Stimulated activated CD8-positive, alpha-beta memory T cell treated with anti-CD3 and anti-CD28 coated beads, Interleukin-15, amount 100 ng/mL, for 48 hours (primary cell): ENCODE results near the gene CTBS.
"Not testable (repeated sequence)": the region's sequence is repeated elsewhere in the genome, so short reads cannot be mapped to it uniquely, and the experiment has no call there.

Experiments used
- DNase-seq, 2 donors: peaks; one replicate each; pipeline ENCODE4 v3.0.0-alpha.2; 2020; ENCODE audit warnings: low read depth in 2 of 2

Gene CTBS

DNA sequence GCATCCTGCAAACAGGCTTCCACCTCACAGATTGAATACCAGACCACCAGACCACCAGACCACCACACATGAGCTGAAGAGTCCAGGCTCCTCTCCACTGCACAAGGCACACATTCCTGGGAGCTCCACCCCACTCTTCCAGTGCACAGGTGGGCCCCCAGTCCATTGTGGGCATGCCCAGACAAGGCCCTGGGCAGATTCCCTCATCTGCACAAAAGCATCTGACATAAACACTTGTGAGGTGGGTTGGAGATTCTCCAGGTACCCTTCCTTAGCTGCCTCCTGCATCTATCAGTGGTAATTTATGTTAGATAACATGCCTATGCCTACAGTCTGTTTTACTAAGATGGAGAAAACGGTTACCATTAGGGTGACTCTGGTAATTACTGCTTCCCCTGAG, 11.6 kb upstream of the CTBS start:
- no peak for DNase-seq

DNA sequence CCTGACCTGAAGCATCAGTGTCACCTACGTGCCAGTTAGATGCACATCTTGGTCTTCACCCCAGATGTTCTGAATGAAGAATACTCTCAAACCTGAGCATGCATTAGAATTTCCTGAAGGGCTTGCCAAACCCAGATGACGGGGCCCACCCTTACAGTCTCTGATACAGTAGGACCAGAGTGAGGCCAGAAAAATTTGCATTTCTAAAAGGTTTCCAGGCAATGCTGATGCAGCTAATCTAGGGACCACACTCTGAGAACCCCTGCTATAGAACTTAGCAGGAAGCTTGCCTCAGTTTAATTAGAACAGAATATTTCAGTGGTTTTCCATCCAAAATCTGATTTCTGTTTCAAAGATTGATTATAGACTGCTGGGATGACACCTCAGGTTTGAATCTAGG, 9.9 kb upstream of the CTBS start:
- DNase-seq = no peak

DNA sequence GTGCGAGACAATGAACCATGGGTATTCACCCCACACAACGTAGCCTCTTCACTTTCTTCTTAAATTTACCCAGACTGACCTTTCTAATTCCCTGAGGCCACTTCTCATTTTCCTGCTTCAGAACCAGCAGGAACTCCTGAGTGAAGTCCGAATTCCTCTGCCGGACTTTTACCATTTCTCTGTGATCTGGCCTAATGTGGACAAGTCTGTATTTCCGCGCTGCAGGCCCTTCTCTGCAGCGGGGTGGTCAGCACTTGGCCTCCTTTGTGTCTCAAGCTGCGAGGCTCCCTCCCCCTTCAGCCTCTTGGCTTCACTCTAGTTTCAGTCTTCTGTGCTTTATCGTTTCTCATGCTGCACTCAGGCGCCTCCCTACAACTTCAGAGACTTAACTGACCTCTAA, 9.4 kb upstream of the CTBS start:
- no peak for DNase-seq

DNA sequence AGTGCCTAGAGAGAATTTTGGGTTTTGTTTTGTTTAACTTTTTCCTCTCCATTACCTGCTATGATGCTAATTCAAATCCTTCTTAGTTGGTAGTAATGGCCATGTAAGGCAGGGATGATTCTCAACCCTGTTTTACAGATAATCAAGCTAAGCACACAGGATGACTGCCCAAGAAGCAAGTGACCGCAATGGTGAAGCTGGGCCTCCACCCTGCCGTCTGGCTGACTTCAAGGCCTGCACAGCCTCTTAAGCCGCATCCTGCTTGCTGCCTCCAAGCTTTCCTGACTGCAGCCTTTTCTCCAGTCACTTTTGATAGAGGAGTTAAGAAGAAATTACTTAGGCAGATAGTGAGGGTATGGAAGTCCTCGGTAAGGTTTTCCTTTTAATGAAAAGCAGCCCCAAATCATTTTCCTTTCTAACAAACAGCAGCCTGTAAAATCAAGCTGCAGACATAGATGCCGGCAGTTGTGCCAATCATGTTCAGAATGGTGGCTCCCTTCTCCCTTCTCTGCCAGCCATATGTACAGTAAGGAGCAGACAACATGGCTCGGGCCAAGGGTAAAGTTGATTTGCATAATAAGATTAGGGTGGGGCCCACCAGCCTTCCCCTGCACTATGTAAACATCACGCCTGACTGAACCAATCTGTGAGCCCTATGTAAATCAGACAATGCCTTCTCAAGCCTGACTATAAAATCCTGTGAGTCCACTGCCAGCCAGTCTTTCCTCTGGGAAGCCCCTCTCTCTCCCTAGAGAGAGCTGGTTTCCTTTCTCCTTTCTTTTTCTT, 8.8 kb upstream of the CTBS start:
- no peak for DNase-seq

DNA sequence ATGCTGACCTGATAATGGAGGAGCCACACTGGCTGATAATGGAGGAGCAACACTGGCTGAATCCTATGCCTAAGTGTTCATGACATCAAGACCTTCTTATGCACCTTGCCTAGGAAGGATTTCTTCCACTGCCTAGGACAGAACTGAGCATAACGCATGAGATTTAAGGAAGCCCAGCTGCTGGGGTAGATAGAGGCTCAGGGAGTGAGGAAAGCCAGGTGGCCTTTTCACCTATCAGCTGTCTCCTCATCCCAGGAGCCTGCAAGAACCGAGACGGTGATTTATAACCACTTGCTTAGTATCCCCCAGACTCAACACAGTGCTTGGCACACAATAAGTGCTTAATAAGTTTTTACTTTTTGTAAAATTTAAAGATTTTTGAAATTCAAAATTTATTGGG, 7.4 kb upstream of the CTBS start:
- no peak for DNase-seq

DNA sequence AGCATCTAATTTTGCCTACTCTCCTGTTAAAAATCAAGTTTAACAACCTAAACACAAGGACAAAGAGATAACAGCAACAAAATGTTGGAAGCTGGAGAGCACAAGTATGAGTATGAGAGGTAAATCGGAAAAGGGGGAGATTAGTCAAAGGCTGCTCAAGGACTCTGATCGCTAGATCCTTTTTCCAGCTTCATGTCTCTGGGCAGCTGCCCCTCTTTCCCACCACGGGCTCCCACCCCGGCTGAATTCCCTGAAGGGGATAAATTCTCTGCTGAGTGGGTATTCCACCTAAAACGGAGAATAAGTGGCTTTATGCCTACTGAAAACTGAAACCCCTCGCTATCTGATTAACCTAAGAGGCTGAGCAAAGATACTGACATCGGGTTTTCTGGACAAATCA, 696 bp upstream of the CTBS start:
- DNase-seq = no peak

DNA sequence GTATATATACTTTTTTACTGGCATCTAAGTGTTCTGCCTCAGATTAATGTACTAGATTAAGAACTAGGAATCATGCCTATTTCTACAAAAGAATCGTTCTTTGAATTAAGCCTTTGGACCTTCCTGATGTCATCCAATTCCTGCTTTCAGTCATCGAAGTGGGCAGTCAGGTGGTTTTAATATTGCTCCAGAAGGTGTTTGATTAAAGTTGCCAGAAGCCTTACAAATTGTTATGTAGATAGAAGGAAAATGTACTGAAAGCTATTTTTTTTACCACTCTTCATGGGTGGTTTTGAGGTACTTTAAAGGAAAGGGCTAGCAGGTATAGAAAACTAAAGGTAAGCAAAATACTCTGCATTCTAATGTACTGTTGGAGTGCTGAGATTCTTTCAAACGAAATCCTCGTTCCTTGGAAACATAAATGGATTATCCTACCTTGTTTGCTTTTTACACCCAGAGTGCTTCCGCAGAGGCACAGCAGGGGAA, 716 bp downstream of the CTBS start:
- DNase-seq = no peak

DNA sequence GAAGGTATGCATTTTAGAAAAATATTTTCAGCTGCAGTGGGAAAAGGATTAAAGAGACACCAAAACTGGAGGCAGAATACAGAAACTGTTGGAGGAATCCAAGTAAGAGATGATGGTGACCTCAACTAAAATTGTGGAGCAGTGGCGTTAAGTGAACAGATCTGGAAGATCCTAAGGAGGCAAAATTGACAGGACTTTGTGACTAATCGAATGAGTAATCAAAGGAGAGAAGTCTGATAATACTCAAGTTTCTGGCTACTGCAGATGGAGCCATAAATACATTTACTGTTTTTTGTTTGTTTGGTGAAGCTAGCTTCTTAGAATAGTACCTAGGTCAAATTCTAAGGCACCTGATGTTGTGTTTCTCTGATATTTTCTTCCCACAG, 3.1 kb downstream of the CTBS start:
- no peak for DNase-seq

DNA sequence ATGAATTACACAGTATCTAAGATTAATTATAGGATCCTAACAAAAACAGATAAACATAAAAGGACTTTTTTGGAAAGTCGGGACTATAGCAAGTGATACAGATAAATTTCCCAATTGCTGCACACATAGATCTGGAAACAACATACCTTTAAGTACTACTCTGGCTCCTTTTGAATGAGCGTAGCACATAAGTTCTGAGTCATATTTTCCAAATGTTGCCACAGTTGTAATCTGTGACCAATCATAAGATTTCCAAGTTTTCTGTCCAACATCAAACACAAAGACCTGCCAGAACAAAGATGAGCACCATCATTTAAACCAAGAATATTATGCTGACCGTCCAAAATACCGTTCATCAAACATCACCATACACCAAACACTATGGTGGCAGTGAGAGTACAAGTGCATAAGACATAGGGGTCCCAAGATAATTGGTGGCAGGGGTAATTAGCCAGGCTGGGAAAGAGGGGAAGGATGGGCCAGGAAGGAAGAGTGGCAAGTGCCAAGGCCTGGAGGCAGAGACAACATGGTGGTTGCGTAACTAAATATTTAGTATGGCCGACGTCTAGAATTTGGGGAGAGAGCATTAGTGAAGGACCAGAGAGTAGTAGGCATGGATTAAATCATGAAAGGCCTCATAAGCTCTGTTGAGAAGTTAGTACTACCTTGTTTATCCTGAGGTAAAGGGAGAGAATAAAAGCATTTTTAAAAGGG, 3.6 kb downstream of the CTBS start:
- no peak for DNase-seq

DNA sequence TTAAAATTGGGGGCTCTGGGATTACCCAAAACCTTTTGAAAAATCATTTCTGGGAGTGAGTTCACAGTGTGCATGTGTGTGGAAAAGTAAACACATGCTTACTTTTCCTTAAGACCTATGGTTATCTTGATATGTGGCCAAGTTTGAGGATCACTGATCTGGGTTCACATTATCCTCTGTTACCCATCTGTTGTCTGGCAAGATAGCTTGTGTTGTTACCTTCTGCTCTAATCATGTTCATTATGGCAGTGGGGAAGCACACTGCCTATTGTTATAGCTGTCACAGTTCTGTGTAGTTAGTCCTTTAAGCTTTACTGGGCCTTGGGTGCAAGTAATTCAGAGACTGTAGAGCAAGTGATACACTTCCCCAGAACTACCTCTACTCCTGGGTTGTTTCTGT, 5.0 kb downstream of the CTBS start:
- no peak for DNase-seq

DNA sequence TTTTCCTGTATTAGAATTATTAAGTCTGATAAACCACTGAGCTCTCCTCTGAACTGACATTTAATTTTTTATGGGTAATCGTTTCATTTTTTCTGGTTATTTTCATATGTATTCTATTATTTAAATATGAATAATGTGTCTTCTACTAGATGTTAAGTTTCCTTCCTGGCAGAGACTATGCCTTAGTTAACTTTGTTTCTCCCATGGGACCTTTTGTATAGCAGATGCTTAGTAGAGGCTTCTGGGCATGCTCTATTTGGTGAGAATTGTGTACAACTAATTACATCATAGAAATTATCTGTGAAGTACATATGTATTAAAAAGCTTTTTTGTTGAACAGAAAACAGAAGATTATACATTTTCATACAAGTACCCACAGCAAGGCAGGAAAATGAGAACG, 23.4 kb downstream of the CTBS start:
- DNase-seq = no peak

DNA sequence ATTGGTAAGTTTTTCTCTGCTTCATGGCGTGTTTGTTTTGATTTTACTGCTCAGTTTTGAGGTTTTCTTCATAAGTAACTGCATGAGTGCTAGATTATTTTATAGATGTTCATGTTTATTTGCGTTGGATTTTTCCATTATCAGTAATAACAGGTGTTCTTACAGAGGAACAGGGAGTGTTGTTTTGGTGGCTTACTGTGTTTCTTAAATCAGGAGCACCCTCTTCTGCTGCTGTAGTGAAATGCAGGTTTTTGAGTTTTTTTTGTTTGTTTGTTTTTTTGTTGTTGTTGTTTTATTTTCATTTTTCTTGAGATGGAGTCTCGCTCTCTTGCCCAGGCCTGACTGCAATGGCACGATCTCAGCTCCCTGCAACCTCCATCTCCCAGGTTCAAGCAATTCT, 32.6 kb downstream of the CTBS start:
- DNase-seq = no peak

DNA sequence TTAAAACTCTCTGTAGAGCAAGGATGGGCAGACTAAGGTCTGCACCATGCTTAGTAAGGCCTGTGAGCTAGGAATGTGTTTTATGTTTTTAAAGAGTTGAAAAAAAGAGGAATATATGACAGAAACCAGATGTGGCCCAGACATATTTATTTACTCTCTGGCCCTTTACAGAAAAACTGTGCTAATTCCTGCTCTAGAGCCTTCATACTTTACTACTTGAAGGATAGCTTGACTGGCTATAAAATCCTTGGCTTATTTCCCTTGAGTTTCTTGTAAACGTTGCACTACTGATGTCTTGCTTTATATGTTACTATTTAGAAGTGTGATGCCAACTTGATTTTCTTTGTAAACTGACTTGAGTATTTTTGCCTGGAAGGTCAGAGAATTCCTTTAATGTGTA, 33.5 kb downstream of the CTBS start:
- DNase-seq = no peak

DNA sequence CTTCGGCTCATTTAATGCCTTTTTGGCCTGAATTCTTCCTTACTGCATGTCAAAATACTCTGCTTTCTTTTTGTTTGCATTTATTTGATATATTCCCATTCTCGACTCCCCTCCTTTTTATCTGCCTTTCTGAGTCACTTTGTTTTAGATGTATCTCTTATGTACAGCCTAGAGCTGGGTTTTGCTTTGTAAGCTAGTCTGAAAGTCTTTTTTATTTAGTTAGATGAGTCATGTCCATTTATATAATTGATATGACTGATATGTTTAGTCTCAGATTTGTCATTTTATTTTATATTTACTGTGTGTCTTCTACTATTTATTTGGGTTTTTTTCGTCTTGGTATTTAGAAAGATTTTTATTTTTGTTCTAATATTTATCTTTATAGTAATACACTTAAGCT, 34.3 kb downstream of the CTBS start:
- DNase-seq = no peak

DNA sequence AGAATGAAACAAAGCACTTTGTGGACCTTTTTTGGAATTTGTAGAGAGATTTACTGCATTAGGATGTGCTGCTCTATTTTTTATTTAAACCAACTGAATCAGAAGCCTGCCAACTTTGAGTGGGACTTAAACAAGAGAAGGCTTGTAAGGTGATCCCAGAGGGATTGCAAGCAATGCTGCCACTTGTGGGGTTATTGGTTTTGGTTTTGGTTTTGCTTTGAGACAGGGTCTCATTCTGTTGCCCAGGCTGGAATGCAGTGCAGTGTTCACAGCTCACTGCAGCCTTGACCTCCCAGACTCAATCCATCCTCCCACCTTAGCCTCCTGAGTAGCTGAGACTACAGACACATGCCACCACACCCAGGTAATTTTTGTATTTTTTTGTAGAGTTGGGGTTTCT, 35.6 kb downstream of the CTBS start:
- DNase-seq = no peak

DNA sequence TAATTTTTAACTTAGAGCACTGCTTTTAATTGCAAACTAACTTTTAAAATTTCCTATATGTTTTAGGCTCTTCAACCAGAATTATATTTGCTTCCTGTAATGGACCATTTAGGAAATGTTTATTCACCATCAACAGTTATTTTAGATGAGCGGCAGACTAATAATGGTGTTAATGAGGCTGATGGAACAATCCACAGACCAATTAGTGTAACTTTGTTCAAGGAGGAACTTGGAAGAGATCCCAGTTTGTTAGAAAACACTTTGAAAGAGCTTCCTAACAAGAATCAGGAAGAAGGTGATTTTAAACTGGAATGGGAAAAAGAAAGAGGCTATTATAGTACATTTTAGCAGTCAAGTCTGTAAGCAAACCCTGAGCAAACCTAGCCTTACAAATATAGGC, 48.5 kb downstream of the CTBS start:
- DNase-seq = no peak

DNA sequence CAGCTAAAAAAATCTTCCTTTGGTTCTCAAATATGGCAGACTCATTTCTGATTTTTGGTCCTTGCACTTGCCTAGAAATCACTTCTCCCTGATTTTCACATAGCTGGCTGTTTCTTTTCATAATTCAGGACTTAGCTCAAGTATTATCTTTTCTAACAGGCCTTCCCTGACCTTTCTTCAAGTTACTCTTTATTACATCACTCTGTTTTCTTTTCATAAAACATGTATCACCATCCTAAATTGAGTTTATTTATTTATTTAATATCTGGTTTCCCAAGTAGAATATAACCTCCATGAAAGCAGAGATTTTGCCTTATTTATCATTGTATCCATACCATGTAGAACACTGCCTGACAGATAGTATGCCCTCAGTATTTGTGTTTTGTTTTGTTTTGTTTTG, 49.6 kb downstream of the CTBS start:
- no peak for DNase-seq

DNA sequence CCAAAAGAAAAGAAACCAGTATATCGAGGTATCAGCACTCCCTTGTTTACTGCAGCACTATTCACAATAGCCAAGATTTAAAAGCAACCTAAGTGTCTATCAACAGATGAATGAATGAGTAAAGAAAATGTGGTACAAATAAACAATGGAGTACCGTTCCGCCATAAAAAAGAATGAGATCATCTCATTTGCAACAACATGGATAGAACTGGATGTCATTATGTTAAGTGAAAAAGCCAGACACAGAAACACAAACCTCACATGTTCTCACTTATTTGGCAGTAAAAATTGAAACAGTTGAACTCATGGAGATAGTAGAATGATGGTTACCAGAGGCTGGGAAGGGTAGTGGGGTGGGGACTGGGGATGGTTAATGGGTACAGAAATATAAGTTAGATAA, 63.6 kb downstream of the CTBS start:
- no peak for DNase-seq

DNA sequence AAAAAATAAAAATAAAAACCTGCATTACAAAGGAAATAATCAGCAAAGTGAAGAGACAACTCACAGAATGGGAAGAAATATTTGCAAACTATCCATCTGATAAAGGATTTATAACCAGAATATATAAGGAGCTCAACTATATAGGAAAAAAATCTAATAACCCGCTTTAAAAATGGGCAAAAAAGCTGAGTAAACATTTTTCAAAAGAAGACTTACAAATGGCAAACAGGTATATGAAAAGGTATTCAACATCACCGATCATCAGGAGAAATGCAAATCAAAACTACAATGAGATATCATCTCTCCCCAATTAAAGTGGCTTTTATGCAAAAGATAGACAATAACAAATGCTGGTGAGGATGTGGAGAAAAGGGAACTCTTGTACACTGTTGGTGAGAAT, 64.1 kb downstream of the CTBS start:
- DNase-seq = no peak

DNA sequence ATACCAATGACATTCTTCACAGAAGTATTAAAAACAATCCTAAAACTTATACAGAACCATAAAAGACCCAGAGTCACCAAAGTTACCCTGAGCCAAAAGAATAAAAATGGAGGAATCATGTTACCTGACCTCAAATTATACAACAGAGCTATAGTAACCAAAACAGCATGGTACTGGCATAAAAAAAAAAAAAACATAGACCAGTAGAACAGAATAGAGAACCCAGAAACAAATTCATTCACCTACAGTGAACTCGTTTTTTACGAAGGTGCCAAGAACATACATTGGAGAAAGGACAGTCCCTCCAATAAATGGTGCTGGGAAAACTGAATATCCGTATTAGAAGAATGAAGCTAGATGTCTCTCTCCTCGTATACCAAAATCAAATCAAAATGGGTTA, 65.2 kb downstream of the CTBS start:
- DNase-seq = no peak

DNA sequence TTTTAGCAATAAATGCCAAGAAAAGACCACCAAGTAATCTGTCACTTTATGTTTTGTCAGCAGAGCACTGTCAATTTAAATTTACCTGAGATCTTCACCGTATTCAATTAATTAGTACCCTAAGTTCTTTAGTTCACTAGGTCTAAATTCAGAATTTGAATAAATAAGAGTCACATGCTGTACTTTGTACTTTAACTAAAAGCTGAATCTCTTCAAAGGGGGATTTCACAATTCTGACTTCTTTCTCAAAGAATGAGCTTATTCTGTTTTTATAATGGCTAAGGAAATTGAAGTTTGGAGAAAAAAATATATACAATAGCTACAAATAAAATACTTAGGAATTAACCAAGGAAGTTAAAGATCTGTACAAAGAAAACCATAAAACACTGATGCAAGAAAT, 65.7 kb downstream of the CTBS start:
- no peak for DNase-seq

DNA sequence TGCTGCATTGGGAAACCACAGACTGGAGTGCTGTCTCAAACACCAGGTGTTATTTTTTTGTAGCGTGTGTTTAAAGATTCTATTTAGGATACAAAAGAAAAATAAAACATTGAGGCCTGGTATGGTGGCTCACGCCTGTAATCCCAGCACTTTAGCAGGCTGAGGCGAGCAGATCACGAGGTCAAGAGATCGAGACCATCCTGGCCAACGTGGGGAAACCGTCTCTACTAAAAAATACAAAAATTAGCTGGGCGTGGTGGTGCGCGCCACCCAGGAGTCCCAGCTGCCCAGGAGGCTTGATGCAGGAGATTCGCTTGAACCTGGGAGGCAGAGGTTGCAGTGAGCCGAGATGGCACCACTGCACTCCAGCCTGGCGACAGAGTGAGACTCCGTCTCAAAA, 66.4 kb downstream of the CTBS start:
- DNase-seq = not testable (repeated sequence)

DNA sequence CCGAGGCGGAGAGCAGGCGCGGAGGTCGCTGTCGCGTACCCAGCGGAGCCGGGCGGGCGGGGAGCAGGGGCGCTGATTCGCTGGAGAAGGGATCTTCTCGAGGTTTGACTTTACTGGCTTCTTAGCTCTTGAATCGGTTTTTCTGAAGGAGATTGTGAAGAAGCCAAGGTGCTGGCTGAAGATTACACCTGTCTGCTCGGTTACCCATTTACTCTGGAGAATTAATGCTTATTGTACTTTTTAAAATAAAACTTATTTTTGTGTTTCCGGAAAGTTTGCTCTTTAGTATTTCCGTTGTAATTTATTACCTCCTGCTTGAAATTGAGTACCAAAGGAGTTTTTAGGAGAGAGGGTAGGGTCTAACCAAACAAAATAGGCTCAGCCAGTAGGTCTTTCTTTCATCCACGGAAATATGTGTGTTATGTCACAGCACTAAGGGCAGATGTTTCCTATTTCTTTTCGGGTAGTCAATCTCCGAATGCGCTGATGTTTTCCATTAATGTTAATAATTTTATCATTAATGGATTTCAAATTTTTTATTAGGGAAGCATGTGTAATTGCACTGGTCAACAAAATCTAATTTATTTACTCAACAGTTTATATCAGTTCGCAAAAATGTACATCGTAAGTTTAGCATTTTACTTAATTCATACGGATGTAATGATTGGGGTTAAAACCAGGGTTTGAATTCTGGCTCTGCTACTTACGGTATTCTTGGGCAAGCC, 67.3 kb downstream of the CTBS start:
- no peak for DNase-seq
